A549 (cell line): ENCODE data around the gene HPN. TPM values are rescaled to one million over a fixed set of nuclear protein-coding genes. Genes with fewer than 3 reads are reported as not detected.

Experiments used
- ATAC-seq, 2 experiments: fragments of 200-7000 bp in 1 of 2; fragments of >200 bp in 1 of 2; cut with Nextera tagmentation in 1 of 2; cut with Tn5 transposase in 1 of 2; 3 replicates each; pipeline versions ENCODE4 v1.8.0 to v1.9.1; 2018 to 2020; ENCODE audit warnings: mild to moderate bottlenecking in 1 of 2, moderate library complexity in 1 of 2
- CTCF ChIA-PET: fragments of 300-600 bp; sonication (Branson Sonifier 250); formaldehyde crosslinking; extraction: SDS; loops from one replicate; lab custom pipeline; 2021; ENCODE audit warnings: antibody characterized with exemption, inconsistent platforms; lab: Yijun Ruan, JAX
- POLR2A ChIA-PET: fragments of 350-600 bp; formaldehyde crosslinking; extraction: SDS; loops from one replicate; lab custom pipeline; 2021; ENCODE audit warnings: antibody characterized with exemption, inconsistent platforms; lab: Yijun Ruan, JAX
- DNase-seq, 2 experiments: peaks; one replicate each; pipeline versions ENCODE4 v3.0.0 to v3.0.0-alpha.2; 2011 to 2016; ENCODE audit warnings: low read depth in 1 of 2, low spot score in 1 of 2
- FAIRE-seq: peaks from 2 replicates; lab custom pipeline; 2011; peaks lifted over from hg19 to GRCh38; lab: Jason Lieb, UNC
- H3K27ac ChIP-seq, 2 experiments: fragments of >200 bp; sonication (Bioruptor Twin); formaldehyde crosslinking; 3 replicates each; pipeline ENCODE4 v1.5.1; 2016 to 2017
- H3K4me1 ChIP-seq: fragments of >200 bp; sonication (Bioruptor Twin); formaldehyde crosslinking; 3 replicates; pipeline ENCODE4 v1.6.1; 2016
- H3K4me2 ChIP-seq: fragments of >200 bp; sonication (Bioruptor Twin); formaldehyde crosslinking; 3 replicates; pipeline ENCODE4 v1.6.1; 2016
- H3K4me3 ChIP-seq: fragments of >200 bp; sonication (Bioruptor Twin); formaldehyde crosslinking; 3 replicates; pipeline ENCODE4 v1.5.1; 2016
- H3K9me3 ChIP-seq: fragments of >200 bp; sonication (Bioruptor Twin); formaldehyde crosslinking; 3 replicates; pipeline ENCODE4 v1.6.1; 2016
- BHLHE40 ChIP-seq: IDR thresholded peaks from 2 replicates; pipeline ENCODE4 v1.6.1; 2012; ENCODE audit warnings: low read depth, low read length, inconsistent platforms
- CEBPB ChIP-seq, 2 experiments: fragments of >200 bp in 1 of 2; sonication (Bioruptor Twin) in 1 of 2; formaldehyde crosslinking in 1 of 2; IDR thresholded peaks; 2 replicates each; pipeline ENCODE4 v1.6.1; 2012 to 2016
- CHD2 ChIP-seq: fragments of 150-350 bp; IDR thresholded peaks from 2 replicates; pipeline ENCODE4 v1.6.1; 2014; ENCODE audit warnings: low read length; ENCODE audit not compliant: partially characterized antibody
- ESRRA ChIP-seq: fragments of 150-350 bp; IDR thresholded peaks from 2 replicates; pipeline ENCODE4 v1.6.1; 2014; ENCODE audit warnings: mild to moderate bottlenecking, low read length, borderline replicate concordance
- FOSL2 ChIP-seq, 2 experiments: fragments of 450-650 bp in 1 of 2; fragments of >200 bp in 1 of 2; sonication (Bioruptor Twin) in 1 of 2; formaldehyde crosslinking; IDR thresholded peaks; 2 replicates each; pipeline versions ENCODE4 v1.5.0 to v1.6.1; 2016 to 2020; ENCODE audit warnings: mild to moderate bottlenecking in 1 of 2, moderate library complexity in 1 of 2
- FOXS1 ChIP-seq: fragments of 250-450 bp; sonication (Bioruptor Pico); IDR thresholded peaks from 2 replicates; pipeline ENCODE4 v1.5.0; 2020; ENCODE audit warnings: mild to moderate bottlenecking, moderate library complexity
- HOXB13 ChIP-seq: fragments of 250-450 bp; sonication (Bioruptor Pico); IDR thresholded peaks from 2 replicates; pipeline ENCODE4 v1.5.0; 2020; ENCODE audit warnings: low read depth, mild to moderate bottlenecking, moderate library complexity
- KDM1A ChIP-seq: fragments of 200-600 bp; sonication (generic); IDR thresholded peaks from 2 replicates; pipeline ENCODE4 v1.6.1; 2016; ENCODE audit warnings: low read depth, mild to moderate bottlenecking
- MAFK ChIP-seq: fragments of 450-650 bp; IDR thresholded peaks from 2 replicates; pipeline ENCODE4 v1.6.1; 2014; ENCODE audit not compliant: partially characterized antibody
- MAZ ChIP-seq: fragments of 150-350 bp; IDR thresholded peaks from 2 replicates; pipeline ENCODE4 v1.6.1; 2014; ENCODE audit warnings: antibody characterized with exemption, low read depth, low read length, borderline replicate concordance
- PHF8 ChIP-seq: fragments of 200-600 bp; sonication (generic); IDR thresholded peaks from 2 replicates; pipeline ENCODE4 v1.6.1; 2016; ENCODE audit warnings: low read depth, mild to moderate bottlenecking, antibody characterized with exemption, moderate library complexity, borderline replicate concordance
- POLR2A ChIP-seq: IDR thresholded peaks from 2 replicates; pipeline ENCODE4 v1.6.1; 2012; ENCODE audit warnings: mild to moderate bottlenecking, low read length
- RAD21 ChIP-seq, 2 experiments: fragments of >200 bp in 1 of 2; sonication (Bioruptor Twin) in 1 of 2; formaldehyde crosslinking in 1 of 2; IDR thresholded peaks in 1 of 2; conservative IDR thresholded peaks in 1 of 2; 2 replicates in 1 of 2; 3 replicates in 1 of 2; pipeline ENCODE4 v1.6.1; 2012 to 2018; ENCODE audit warnings: inconsistent platforms in 1 of 2
- RNF2 ChIP-seq: fragments of 200-600 bp; sonication (generic); IDR thresholded peaks from 2 replicates; pipeline ENCODE4 v1.6.1; 2016; ENCODE audit warnings: low read depth, mild to moderate bottlenecking, antibody characterized with exemption, moderate library complexity, borderline replicate concordance
- SMC3 ChIP-seq: fragments of >200 bp; sonication (Bioruptor Twin); formaldehyde crosslinking; IDR thresholded peaks from 3 replicates; pipeline ENCODE4 v1.6.1; 2018; ENCODE audit warnings: inconsistent platforms
- ZFP36 ChIP-seq: fragments of 450-650 bp; IDR thresholded peaks from 2 replicates; pipeline ENCODE4 v1.6.1; 2014; ENCODE audit warnings: borderline replicate concordance; ENCODE audit not compliant: partially characterized antibody
- ZNF302 ChIP-seq: fragments of 250-450 bp; sonication (Bioruptor Pico); IDR thresholded peaks from 2 replicates; pipeline ENCODE4 v1.9.0; 2021; ENCODE audit warnings: inconsistent platforms, mild to moderate bottlenecking, moderate library complexity
- ZSCAN20 ChIP-seq: fragments of 250-450 bp; sonication (Bioruptor Pico); IDR thresholded peaks from 2 replicates; pipeline ENCODE4 v1.8.0; 2022; ENCODE audit warnings: mild to moderate bottlenecking, moderate library complexity
- WGBS: methylation state at CpG from one replicate; pipeline ENCODE4 v1.1.6; 2017; ENCODE audit errors: missing lambda C conversion rate; 5-methylcytosine and 5-hydroxymethylcytosine counted together
- polyA plus RNA-seq, 4 experiments: library from polyadenylated mRNA; depleted of rRNA in 3 of 4; stranded (reverse); fragments of >200 nt; fragmentation: RNase III in 1 of 4; extraction: RNeasy Plus Mini Kit Qiagen cat#74134 plus additional on column Dnase treatment in 1 of 4; gene quantifications; 2 replicates in 3 of 4; 3 replicates in 1 of 4; pipeline ENCODE4 v1.2.3, GENCODE V29; 2011 to 2017
- TF ChIP-seq, protein P1 (sequence below): fragments of 450-650 bp; IDR thresholded peaks from 2 replicates; pipeline ENCODE4 v1.6.1; 2014; ENCODE audit warnings: antibody characterized with exemption
- TF ChIP-seq, protein P2 (sequence below): fragments of 150-350 bp; IDR thresholded peaks from 2 replicates; pipeline ENCODE4 v1.6.1; 2014; ENCODE audit warnings: low read depth, mild to moderate bottlenecking, low read length
- TF ChIP-seq, protein P3 (sequence below): fragments of 200-600 bp; sonication (generic); IDR thresholded peaks from 2 replicates; pipeline ENCODE4 v1.6.1; 2016; ENCODE audit warnings: antibody characterized with exemption, mild to moderate bottlenecking, moderate library complexity
- TF ChIP-seq, protein P4 (sequence below): fragments of >200 bp; sonication (Bioruptor Twin); formaldehyde crosslinking; IDR thresholded peaks from 3 replicates; pipeline ENCODE4 v1.6.1; 2016

HPN gene
- polyA plus RNA-seq, 2 of the 4 experiments (the other 2 are of a cell fraction), result 0.06 to 0.08 TPM

- FAIRE-seq, result peak; percentile 28
- CTCF ChIA-PET, result interaction anchor here (0.7 to 18.1 kb wide), 9 partner anchors 11 to 90 kb away, joined by 3 to 374 read pairs (median 6); partner anchors contain the start of genes HPN and LGI4
- Histone ChIP-seq H3K9me3 (no peaks in the 10 kb centered on the region), H3K4me3 (no peak overlapping the region), H3K4me2 (no peak overlapping the region), H3K27ac (no peak overlapping the region), H3K4me1 (peaks cover 9% of the 10 kb centered on the region; the same call in 2 of the 3 replicates)
- WGBS, result 56% methylated on average over 7 of the region's 7 CpGs
- TF ChIP-seq POLR2A (0 out of 2 replicates have a peak, but pooled peaks have one; percentile 7), ESRRA (no peak)
- ATAC-seq, result no peak
- POLR2A ChIA-PET, result no interaction called here
- no peak for DNase-seq
Observed at GRCh38 chr19:35062942-35063341, 21.4 kb downstream of the HPN start.

GRCh38 chr19:35063940-35064818 is 22.7 kb downstream of the HPN start:
- peaks cover 9% of the 10 kb centered on the region; the same call in 2 of the 3 replicates for H3K4me1 ChIP-seq
- CTCF ChIA-PET, result interaction anchor here (0.6 to 18.1 kb wide), 11 partner anchors 10 to 426 kb away, joined by 3 to 374 read pairs (median 4); partner anchors contain the start of genes HPN, KRTDAP and LGI4
- peak in 1 of 2 experiments; percentile 50 for DNase-seq
- ATAC-seq, result peak; percentile 32 to 66; a peak in 5 of 6 replicates
- H3K9me3 ChIP-seq, result peaks cover 3% of the 10 kb centered on the region; the same call in 1 of the 3 replicates
- no peak overlapping the region for H3K4me3 ChIP-seq
- TF ChIP-seq CEBPB (IDR thresholded peaks at IDR 0.05) (peak in 1 of 2 experiments; percentile 54; a peak in 3 of 4 replicates), BHLHE40 (no peak), ZFP36 (no peak), SMC3 (no peak), MAFK (peak; percentile 4), FOSL2 (IDR thresholded peaks at IDR 0.05) (no peak), FOSL2 (CRISPR knock-in tag; IDR thresholded peaks at IDR 0.05) (peak; percentile 80), CHD2 (no peak), KDM1A (no peak), PHF8 (no peak)
- TF ChIP-seq, protein P1, sequence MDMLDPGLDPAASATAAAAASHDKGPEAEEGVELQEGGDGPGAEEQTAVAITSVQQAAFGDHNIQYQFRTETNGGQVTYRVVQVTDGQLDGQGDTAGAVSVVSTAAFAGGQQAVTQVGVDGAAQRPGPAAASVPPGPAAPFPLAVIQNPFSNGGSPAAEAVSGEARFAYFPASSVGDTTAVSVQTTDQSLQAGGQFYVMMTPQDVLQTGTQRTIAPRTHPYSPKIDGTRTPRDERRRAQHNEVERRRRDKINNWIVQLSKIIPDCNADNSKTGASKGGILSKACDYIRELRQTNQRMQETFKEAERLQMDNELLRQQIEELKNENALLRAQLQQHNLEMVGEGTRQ, result peak; percentile 41; the same call in 1 of the 2 replicates
- TF ChIP-seq, all 56 proteins: peak for 4
- no peak overlapping the region for H3K4me2 ChIP-seq
- POLR2A ChIA-PET, result no interaction called here
- WGBS, result 59% methylated on average over 10 of the region's 10 CpGs
- FAIRE-seq, result peak; percentile 98
- no peak overlapping the region for H3K27ac ChIP-seq

GRCh38 chr19:35065574-35065973 is 24.1 kb downstream of the HPN start:
- FAIRE-seq (no peak), DNase-seq (no peak), ATAC-seq (no peak)
- Histone ChIP-seq H3K4me2 (no peak overlapping the region), H3K9me3 (peaks cover 16% of the 10 kb centered on the region), H3K27ac (no peak overlapping the region), H3K4me1 (peaks cover 9% of the 10 kb centered on the region; the same call in 2 of the 3 replicates), H3K4me3 (no peak overlapping the region)
- ChIA-PET POLR2A (no interaction called here), CTCF (interaction anchor here (0.7 to 18.1 kb wide), 12 partner anchors 14 to 98 kb away, joined by 3 to 374 read pairs (median 22); partner anchors contain the start of genes FXYD1, FXYD3, FXYD7 and HPN)
- WGBS, result 77% methylated on average over 9 of the region's 10 CpGs
- TF ChIP-seq ZNF302 (CRISPR knock-in tag) (no peak), FOXS1 (no peak), MAZ (no peak), HOXB13 (no peak), RNF2 (no peak), ZSCAN20 (CRISPR knock-in tag) (no peak), RAD21 (conservative IDR thresholded peaks at IDR 0.05 in 1 of 2, IDR thresholded peaks at IDR 0.05 in 1 of 2) (no peak)
- TF ChIP-seq, protein P1, result no peak
- TF ChIP-seq, protein P2, sequence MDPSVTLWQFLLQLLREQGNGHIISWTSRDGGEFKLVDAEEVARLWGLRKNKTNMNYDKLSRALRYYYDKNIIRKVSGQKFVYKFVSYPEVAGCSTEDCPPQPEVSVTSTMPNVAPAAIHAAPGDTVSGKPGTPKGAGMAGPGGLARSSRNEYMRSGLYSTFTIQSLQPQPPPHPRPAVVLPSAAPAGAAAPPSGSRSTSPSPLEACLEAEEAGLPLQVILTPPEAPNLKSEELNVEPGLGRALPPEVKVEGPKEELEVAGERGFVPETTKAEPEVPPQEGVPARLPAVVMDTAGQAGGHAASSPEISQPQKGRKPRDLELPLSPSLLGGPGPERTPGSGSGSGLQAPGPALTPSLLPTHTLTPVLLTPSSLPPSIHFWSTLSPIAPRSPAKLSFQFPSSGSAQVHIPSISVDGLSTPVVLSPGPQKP, result no peak
- TF ChIP-seq, protein P3, sequence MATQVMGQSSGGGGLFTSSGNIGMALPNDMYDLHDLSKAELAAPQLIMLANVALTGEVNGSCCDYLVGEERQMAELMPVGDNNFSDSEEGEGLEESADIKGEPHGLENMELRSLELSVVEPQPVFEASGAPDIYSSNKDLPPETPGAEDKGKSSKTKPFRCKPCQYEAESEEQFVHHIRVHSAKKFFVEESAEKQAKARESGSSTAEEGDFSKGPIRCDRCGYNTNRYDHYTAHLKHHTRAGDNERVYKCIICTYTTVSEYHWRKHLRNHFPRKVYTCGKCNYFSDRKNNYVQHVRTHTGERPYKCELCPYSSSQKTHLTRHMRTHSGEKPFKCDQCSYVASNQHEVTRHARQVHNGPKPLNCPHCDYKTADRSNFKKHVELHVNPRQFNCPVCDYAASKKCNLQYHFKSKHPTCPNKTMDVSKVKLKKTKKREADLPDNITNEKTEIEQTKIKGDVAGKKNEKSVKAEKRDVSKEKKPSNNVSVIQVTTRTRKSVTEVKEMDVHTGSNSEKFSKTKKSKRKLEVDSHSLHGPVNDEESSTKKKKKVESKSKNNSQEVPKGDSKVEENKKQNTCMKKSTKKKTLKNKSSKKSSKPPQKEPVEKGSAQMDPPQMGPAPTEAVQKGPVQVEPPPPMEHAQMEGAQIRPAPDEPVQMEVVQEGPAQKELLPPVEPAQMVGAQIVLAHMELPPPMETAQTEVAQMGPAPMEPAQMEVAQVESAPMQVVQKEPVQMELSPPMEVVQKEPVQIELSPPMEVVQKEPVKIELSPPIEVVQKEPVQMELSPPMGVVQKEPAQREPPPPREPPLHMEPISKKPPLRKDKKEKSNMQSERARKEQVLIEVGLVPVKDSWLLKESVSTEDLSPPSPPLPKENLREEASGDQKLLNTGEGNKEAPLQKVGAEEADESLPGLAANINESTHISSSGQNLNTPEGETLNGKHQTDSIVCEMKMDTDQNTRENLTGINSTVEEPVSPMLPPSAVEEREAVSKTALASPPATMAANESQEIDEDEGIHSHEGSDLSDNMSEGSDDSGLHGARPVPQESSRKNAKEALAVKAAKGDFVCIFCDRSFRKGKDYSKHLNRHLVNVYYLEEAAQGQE, result no peak
- TF ChIP-seq, protein P4, sequence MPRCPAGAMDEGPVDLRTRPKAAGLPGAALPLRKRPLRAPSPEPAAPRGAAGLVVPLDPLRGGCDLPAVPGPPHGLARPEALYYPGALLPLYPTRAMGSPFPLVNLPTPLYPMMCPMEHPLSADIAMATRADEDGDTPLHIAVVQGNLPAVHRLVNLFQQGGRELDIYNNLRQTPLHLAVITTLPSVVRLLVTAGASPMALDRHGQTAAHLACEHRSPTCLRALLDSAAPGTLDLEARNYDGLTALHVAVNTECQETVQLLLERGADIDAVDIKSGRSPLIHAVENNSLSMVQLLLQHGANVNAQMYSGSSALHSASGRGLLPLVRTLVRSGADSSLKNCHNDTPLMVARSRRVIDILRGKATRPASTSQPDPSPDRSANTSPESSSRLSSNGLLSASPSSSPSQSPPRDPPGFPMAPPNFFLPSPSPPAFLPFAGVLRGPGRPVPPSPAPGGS, result no peak
